ENCODE results near the gene TEKT5. TPM values are rescaled to one million over a fixed set of nuclear protein-coding genes. Genes with fewer than 3 reads are reported as not detected.

Gene TEKT5
- total and polyA plus RNA-seq, 4 donors: 0.13 to 0.92 TPM; not detected in 2

- Histone ChIP-seq H3K36me3 (ENCODE audit: control insufficient read depth in 4 of 4, insufficient read depth in 3 of 4, low read depth in 1 of 4, low read length in 3 of 4) (no peaks in the 10 kb centered on the region), H3K4me3 (ENCODE audit: low read depth in 1 of 3, low read length in 3 of 3) (no peak overlapping the region), H3K4me1 (ENCODE audit: control insufficient read depth in 4 of 4, insufficient read depth in 4 of 4, low read length in 3 of 4) (no peaks in the 10 kb centered on the region), H3K9ac (ENCODE audit: low read depth in 1 of 2, low read length in 2 of 2) (no peak overlapping the region), H3K27me3 (ENCODE audit: control insufficient read depth in 4 of 4, insufficient read depth in 4 of 4, low read length in 3 of 4) (no peaks in the 10 kb centered on the region), H3K9me3 (ENCODE audit: control insufficient read depth in 4 of 4, low read length in 3 of 4) (no peaks in the 10 kb centered on the region), H3K27ac (ENCODE audit: low read depth in 1 of 2, low read length in 2 of 2) (no peak overlapping the region)
- TF ChIP-seq EGR1 (IDR thresholded peaks at IDR 0.05; ENCODE audit: low read depth in 2 of 2): no peak
- no peak for TF ChIP-seq ATF3 (IDR thresholded peaks at IDR 0.05)
- TF ChIP-seq FOXA2 (IDR thresholded peaks at IDR 0.05): no peak
- TF ChIP-seq SP1 (IDR thresholded peaks at IDR 0.05): no peak
- no peak for TF ChIP-seq ZBTB33 (IDR thresholded peaks at IDR 0.05)
- no peak for TF ChIP-seq MAX (IDR thresholded peaks at IDR 0.05)
- no peak for TF ChIP-seq NR2F2 (IDR thresholded peaks at IDR 0.05)
- no peak for TF ChIP-seq HNF4A (conservative IDR thresholded peaks at IDR 0.05)
- TF ChIP-seq HNF4G (IDR thresholded peaks at IDR 0.05): no peak
- TF ChIP-seq RAD21 (IDR thresholded peaks at IDR 0.05): no peak
- no peak for TF ChIP-seq GABPA (IDR thresholded peaks at IDR 0.05 in 1 of 2, conservative IDR thresholded peaks at IDR 0.05 in 1 of 2)
- TF ChIP-seq, protein P1, sequence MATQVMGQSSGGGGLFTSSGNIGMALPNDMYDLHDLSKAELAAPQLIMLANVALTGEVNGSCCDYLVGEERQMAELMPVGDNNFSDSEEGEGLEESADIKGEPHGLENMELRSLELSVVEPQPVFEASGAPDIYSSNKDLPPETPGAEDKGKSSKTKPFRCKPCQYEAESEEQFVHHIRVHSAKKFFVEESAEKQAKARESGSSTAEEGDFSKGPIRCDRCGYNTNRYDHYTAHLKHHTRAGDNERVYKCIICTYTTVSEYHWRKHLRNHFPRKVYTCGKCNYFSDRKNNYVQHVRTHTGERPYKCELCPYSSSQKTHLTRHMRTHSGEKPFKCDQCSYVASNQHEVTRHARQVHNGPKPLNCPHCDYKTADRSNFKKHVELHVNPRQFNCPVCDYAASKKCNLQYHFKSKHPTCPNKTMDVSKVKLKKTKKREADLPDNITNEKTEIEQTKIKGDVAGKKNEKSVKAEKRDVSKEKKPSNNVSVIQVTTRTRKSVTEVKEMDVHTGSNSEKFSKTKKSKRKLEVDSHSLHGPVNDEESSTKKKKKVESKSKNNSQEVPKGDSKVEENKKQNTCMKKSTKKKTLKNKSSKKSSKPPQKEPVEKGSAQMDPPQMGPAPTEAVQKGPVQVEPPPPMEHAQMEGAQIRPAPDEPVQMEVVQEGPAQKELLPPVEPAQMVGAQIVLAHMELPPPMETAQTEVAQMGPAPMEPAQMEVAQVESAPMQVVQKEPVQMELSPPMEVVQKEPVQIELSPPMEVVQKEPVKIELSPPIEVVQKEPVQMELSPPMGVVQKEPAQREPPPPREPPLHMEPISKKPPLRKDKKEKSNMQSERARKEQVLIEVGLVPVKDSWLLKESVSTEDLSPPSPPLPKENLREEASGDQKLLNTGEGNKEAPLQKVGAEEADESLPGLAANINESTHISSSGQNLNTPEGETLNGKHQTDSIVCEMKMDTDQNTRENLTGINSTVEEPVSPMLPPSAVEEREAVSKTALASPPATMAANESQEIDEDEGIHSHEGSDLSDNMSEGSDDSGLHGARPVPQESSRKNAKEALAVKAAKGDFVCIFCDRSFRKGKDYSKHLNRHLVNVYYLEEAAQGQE (IDR thresholded peaks at IDR 0.05): no peak
- TF ChIP-seq JUND (IDR thresholded peaks at IDR 0.05): no peak
- TF ChIP-seq YY1 (IDR thresholded peaks at IDR 0.05): no peak
- no peak for TF ChIP-seq RXRA (IDR thresholded peaks at IDR 0.05)
- TF ChIP-seq TAF1 (conservative IDR thresholded peaks at IDR 0.05): no peak
- no peak for TF ChIP-seq FOXA1 (IDR thresholded peaks at IDR 0.05)
- 86% methylated on average over 4 of the region's 4 CpGs for WGBS
- no peak for DNase-seq (ENCODE audit: low spot score)
Measured at GRCh38 chr16:10669791-10670190, 24.9 kb downstream of the TEKT5 start.

DNA sequence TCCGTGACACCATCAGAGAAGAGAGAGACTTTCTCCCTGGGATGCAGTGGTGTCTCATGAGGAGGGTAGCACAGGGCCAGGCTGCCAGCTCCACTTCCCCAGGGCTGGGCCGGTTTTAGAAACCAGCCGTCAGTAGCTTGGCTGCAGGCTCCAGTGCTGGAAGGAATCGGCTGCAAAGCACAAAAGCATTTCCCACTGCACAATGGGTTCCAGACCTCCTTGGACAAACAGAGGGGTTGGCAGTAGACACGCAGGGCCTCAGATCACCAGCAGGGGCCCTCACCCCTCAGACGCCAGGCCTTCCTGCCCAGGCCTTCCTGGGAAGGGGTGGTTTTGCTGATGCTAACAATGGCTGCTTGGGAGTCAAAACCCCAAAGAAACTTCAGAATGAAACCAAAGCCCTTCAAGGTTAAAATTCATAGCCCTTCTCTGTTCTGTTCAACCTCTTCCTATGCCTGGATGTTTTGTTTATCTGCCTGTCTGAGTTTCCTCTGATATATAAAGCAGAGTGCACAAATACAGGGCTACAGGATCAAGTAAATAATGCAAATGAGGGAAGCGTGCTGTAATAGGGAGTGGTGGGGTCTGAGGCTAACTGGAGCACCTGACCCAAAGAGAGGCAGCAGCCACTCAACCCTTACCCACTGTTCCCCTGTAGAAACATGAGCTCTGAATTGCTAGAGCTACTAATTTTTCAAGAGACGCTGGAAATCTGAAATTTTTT, 26.2 kb downstream of the TEKT5 start:
- H3K4me3 ChIP-seq (ENCODE audit: low read depth in 1 of 3, low read length in 3 of 3): no peak overlapping the region
- H3K9me3 ChIP-seq (ENCODE audit: control insufficient read depth in 4 of 4, low read length in 3 of 4): no peaks in the 10 kb centered on the region
- no peak overlapping the region for H3K27ac ChIP-seq (ENCODE audit: low read depth in 1 of 2, low read length in 2 of 2)
- H3K36me3 ChIP-seq (ENCODE audit: control insufficient read depth in 4 of 4, insufficient read depth in 3 of 4, low read depth in 1 of 4, low read length in 3 of 4): no peaks in the 10 kb centered on the region
- WGBS: 73% methylated on average over 8 of the region's 8 CpGs
- H3K9ac ChIP-seq (ENCODE audit: low read depth in 1 of 2, low read length in 2 of 2): no peak overlapping the region
- DNase-seq (ENCODE audit: low spot score): no peak
- no peaks in the 10 kb centered on the region for H3K27me3 ChIP-seq (ENCODE audit: control insufficient read depth in 4 of 4, insufficient read depth in 4 of 4, low read length in 3 of 4)
- no peaks in the 10 kb centered on the region for H3K4me1 ChIP-seq (ENCODE audit: control insufficient read depth in 4 of 4, insufficient read depth in 4 of 4, low read length in 3 of 4)
- TF ChIP-seq, protein P2, sequence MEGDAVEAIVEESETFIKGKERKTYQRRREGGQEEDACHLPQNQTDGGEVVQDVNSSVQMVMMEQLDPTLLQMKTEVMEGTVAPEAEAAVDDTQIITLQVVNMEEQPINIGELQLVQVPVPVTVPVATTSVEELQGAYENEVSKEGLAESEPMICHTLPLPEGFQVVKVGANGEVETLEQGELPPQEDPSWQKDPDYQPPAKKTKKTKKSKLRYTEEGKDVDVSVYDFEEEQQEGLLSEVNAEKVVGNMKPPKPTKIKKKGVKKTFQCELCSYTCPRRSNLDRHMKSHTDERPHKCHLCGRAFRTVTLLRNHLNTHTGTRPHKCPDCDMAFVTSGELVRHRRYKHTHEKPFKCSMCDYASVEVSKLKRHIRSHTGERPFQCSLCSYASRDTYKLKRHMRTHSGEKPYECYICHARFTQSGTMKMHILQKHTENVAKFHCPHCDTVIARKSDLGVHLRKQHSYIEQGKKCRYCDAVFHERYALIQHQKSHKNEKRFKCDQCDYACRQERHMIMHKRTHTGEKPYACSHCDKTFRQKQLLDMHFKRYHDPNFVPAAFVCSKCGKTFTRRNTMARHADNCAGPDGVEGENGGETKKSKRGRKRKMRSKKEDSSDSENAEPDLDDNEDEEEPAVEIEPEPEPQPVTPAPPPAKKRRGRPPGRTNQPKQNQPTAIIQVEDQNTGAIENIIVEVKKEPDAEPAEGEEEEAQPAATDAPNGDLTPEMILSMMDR (IDR thresholded peaks at IDR 0.05; ENCODE audit: low read depth, low read length, missing input control): peak; percentile 32
- TF ChIP-seq TAF1 (conservative IDR thresholded peaks at IDR 0.05): no peak
- peak; percentile 32 to 69 for TF ChIP-seq RAD21 (IDR thresholded peaks at IDR 0.05)

All from liver (tissue), 9 donors.